Activated B cell treated with CpG ODN at 0.5 μM for 24 hours (primary cell): ENCODE measurements around the gene CNTNAP4. TPM values are rescaled to one million over a fixed set of nuclear protein-coding genes. Genes with fewer than 3 reads are reported as not detected.

Experiments
- ATAC-seq: fragments of 200-7000 bp; cut with Tn5 transposase; one replicate; pipeline ENCODE4 v1.10.0; 2021; ENCODE audit warnings: low read depth, mild to moderate bottlenecking, moderate library complexity
- CTCF ChIA-PET: fragments of 350-600 bp; sonication (Branson Sonifier 250); formaldehyde crosslinking; loops from one replicate; lab custom pipeline; 2021; ENCODE audit warnings: antibody characterized with exemption; lab: Charles Lee
- POLR2A ChIA-PET: fragments of 350-600 bp; sonication (Branson Sonifier 250); formaldehyde crosslinking; loops from one replicate; lab custom pipeline; 2021; ENCODE audit warnings: antibody characterized with exemption; lab: Charles Lee
- DNase-seq: peaks from one replicate; pipeline ENCODE4 v3.0.0; 2022
- H3K27ac Mint-ChIP-seq: one replicate; pipeline ENCODE4 v1.8.0; 2020; ENCODE audit warnings: mixed read lengths
- H3K27me3 Mint-ChIP-seq: one replicate; pipeline ENCODE4 v1.8.0; 2021; ENCODE audit warnings: mixed read lengths
- H3K36me3 Mint-ChIP-seq: one replicate; pipeline ENCODE4 v1.8.0; 2021; ENCODE audit warnings: low read depth, mixed read lengths
- H3K4me1 Mint-ChIP-seq: one replicate; pipeline ENCODE4 v1.8.0; 2021; ENCODE audit warnings: mixed read lengths
- H3K4me3 Mint-ChIP-seq: one replicate; pipeline ENCODE4 v1.8.0; 2020; ENCODE audit warnings: mild to moderate bottlenecking, mixed read lengths
- H3K9me3 Mint-ChIP-seq: one replicate; pipeline ENCODE4 v1.8.0; 2020; ENCODE audit warnings: mixed read lengths
- CTCF ChIP-seq: fragments of 200-600 bp; IDR thresholded peaks from one replicate; pipeline ENCODE4 v1.8.0; 2022; ENCODE audit warnings: antibody characterized with exemption, mild to moderate bottlenecking
- intact Hi-C: fragments of 100-400 bp; cut with micrococcal nuclease; formaldehyde crosslinking; loops from one replicate; pipeline ENCODE4 v1.15.1; 2024
- total RNA-seq: library from RNA; stranded (reverse); gene quantifications from 2 replicates; pipeline ENCODE4 v1.2.3, GENCODE V29; 2022

Gene CNTNAP4
- total RNA-seq, 1 donor from 2014 or later: not detected

- DNase-seq (no peak), ATAC-seq (no peak)
- Mint-ChIP-seq H3K9me3 (no peaks in the 10 kb centered on the region), H3K27me3 (no peaks in the 10 kb centered on the region), H3K4me1 (no peaks in the 10 kb centered on the region), H3K27ac (no peak overlapping the region), H3K36me3 (no peaks in the 10 kb centered on the region), H3K4me3 (no peak overlapping the region)
- ChIA-PET POLR2A (no interaction called here), CTCF (no interaction called here)
- no peak for TF ChIP-seq CTCF
- intact Hi-C loops: no loop called here
Observed at GRCh38 chr16:76455257-76455656, 178.1 kb downstream of the CNTNAP4 start.

DNA sequence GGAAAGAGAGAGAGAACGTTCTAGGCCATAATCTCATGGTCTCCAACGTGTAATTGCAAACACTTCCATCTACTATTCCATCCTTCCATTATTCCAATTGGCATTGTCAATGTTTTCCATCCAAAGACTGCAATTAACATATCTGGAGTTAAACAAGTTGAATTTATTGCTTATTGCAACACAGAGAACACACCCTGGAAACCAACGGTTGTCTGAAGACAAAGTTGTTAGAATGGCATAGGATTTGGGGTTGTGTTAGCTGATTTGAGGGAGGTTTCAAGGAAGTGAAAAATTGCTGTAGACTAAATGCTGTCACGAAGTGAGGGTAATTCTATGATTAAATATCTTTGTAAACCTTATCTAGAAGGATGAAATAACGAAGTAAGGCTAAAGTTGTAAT lies 178.8 kb downstream of the CNTNAP4 start:
- no peak overlapping the region for H3K27ac Mint-ChIP-seq
- no peaks in the 10 kb centered on the region for H3K4me1 Mint-ChIP-seq
- intact Hi-C loops: no loop called here
- ChIA-PET CTCF (no interaction called here), POLR2A (no interaction called here)
- TF ChIP-seq CTCF: no peak
- no peaks in the 10 kb centered on the region for H3K27me3 Mint-ChIP-seq
- DNase-seq (no peak), ATAC-seq (no peak)
- H3K9me3 Mint-ChIP-seq: no peaks in the 10 kb centered on the region
- no peaks in the 10 kb centered on the region for H3K36me3 Mint-ChIP-seq
- H3K4me3 Mint-ChIP-seq: no peak overlapping the region

DNA sequence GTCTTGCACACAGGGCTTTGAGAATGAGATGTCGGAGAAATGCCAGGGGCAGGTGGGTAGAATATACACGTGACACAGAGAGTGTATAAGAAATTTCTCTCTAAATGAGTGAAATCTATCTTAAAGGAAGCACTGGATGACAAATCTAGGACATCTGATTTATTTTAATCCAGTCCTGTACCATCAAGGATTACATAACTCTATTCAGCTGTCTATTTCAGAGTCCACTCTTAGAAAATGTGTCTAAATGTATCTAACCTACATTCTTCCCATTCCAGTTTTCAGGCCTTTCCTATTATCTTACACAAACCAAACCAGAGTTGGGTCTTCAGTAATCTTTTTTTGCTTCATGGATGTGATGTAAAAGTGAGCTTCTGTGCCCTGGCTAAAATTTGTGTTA lies 181.9 kb downstream of the CNTNAP4 start:
- no peak overlapping the region for H3K4me3 Mint-ChIP-seq
- H3K9me3 Mint-ChIP-seq: no peaks in the 10 kb centered on the region
- H3K36me3 Mint-ChIP-seq: no peaks in the 10 kb centered on the region
- TF ChIP-seq CTCF: no peak
- H3K4me1 Mint-ChIP-seq: no peaks in the 10 kb centered on the region
- POLR2A ChIA-PET: no interaction called here
- H3K27me3 Mint-ChIP-seq: no peaks in the 10 kb centered on the region
- intact Hi-C loops: no loop called here
- CTCF ChIA-PET: no interaction called here
- ATAC-seq (no peak), DNase-seq (no peak)
- H3K27ac Mint-ChIP-seq: no peak overlapping the region

GRCh38 chr16:76461836-76462235 lies 184.6 kb downstream of the CNTNAP4 start:
- H3K36me3 Mint-ChIP-seq: no peaks in the 10 kb centered on the region
- no peak overlapping the region for H3K27ac Mint-ChIP-seq
- ChIA-PET CTCF (no interaction called here), POLR2A (no interaction called here)
- no peaks in the 10 kb centered on the region for H3K27me3 Mint-ChIP-seq
- no peak for TF ChIP-seq CTCF
- H3K4me1 Mint-ChIP-seq: no peaks in the 10 kb centered on the region
- no peaks in the 10 kb centered on the region for H3K9me3 Mint-ChIP-seq
- no peak overlapping the region for H3K4me3 Mint-ChIP-seq
- DNase-seq (no peak), ATAC-seq (no peak)
- intact Hi-C loops: no loop called here

DNA sequence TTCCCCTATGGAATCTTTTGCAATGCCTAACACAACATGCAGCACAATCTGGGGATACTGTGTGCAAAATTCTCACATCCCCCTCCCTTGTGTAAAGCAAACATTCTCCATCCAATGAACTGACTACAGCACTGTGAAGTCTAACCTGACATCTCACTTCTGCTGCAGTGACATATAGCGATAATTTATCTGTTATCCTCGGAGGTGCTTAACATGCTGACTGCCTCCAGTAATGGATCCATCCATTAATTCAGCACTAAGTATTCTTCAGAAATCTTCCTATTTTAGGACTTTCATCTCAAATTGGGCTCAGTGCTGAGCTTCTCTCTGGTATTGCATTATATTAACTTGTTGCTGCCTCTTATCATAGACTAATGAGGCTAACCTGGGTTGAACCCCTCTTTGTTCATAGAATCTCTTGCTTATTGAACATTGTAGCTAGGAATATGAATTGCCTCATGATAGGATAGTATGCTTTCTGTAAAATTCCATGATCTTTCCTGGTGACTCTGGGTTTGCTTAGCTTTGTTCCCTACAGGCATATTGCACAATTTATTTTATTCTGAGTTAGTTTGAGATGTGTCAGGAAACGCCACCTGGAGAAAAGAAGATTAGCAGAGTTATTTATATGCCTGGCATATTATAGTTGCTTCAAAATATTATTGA lies 187.9 kb downstream of the CNTNAP4 start:
- Mint-ChIP-seq H3K27me3 (no peaks in the 10 kb centered on the region), H3K4me3 (no peak overlapping the region), H3K9me3 (no peaks in the 10 kb centered on the region), H3K27ac (no peak overlapping the region), H3K4me1 (no peaks in the 10 kb centered on the region), H3K36me3 (no peaks in the 10 kb centered on the region)
- POLR2A ChIA-PET: no interaction called here
- no peak for DNase-seq
- ATAC-seq: no peak
- intact Hi-C loops: no loop called here
- CTCF ChIA-PET: no interaction called here
- TF ChIP-seq CTCF: no peak
